ENCODE measurements around the gene ANO6. TPM values are rescaled to one million over a fixed set of nuclear protein-coding genes. Genes with fewer than 3 reads are reported as not detected.

Gene ANO6
- total RNA-seq, 1 donor from 2014 or later, result 64.1 TPM

DNA sequence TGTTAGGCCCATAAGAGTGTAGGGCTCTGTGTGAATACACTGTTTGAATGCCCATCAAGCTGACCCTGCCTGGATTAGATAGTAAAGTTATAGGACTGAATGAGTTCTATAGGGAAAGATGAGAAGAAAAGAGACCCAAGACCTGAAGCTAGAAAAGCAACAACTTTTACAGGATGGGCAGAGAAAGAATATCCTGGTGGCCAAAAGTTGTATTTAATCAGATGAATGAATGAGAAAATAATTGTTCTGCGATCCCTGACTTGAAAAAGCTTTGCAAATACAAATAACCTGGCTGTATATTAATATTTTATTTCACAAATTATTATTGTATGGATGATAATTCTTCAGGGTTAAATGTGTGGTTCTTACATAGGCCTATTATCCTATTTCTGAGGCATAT, 2.8 kb upstream of the ANO6 start:
- TF ChIP-seq, protein P1, sequence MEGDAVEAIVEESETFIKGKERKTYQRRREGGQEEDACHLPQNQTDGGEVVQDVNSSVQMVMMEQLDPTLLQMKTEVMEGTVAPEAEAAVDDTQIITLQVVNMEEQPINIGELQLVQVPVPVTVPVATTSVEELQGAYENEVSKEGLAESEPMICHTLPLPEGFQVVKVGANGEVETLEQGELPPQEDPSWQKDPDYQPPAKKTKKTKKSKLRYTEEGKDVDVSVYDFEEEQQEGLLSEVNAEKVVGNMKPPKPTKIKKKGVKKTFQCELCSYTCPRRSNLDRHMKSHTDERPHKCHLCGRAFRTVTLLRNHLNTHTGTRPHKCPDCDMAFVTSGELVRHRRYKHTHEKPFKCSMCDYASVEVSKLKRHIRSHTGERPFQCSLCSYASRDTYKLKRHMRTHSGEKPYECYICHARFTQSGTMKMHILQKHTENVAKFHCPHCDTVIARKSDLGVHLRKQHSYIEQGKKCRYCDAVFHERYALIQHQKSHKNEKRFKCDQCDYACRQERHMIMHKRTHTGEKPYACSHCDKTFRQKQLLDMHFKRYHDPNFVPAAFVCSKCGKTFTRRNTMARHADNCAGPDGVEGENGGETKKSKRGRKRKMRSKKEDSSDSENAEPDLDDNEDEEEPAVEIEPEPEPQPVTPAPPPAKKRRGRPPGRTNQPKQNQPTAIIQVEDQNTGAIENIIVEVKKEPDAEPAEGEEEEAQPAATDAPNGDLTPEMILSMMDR (IDR thresholded peaks at IDR 0.05), result no peak
- Histone ChIP-seq H3K4me1 (peaks cover 14% of the 10 kb centered on the region), H3K9me3 (no peaks in the 10 kb centered on the region), H3K36me3 (no peaks in the 10 kb centered on the region), H3K27me3 (ENCODE audit: low read depth) (no peaks in the 10 kb centered on the region), H3K27ac (no peak overlapping the region), H3K4me3 (no peak overlapping the region)
- DNase-seq (no peak), ATAC-seq (no peak)
- intact Hi-C loops (cut with DNase I), result no loop called here

DNA sequence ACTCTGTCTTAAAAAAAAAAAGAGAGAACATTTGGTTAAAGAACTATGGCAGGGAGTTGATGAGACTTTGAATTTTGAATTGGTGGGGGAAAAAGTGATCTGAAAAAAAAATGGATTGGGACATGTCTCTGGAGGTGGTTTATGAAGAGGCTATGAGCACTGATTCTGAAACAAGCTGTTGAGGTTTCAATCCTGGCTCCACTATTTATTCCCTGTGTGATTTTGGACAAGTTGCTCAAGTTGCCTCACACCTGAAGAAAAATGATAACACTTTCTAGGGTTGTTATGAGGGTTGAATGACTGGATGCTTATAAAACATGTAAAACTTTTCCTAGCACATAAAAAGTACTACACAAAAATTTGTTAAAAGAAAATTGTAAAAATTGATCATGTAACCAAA, 1.8 kb upstream of the ANO6 start:
- TF ChIP-seq, protein P1 (IDR thresholded peaks at IDR 0.05), result no peak
- no peaks in the 10 kb centered on the region for H3K27me3 ChIP-seq (ENCODE audit: low read depth)
- no peaks in the 10 kb centered on the region for H3K36me3 ChIP-seq
- no peak overlapping the region for H3K4me3 ChIP-seq
- no peak for ATAC-seq
- intact Hi-C loops (cut with DNase I), result no loop called here
- DNase-seq, result no peak
- no peak overlapping the region for H3K27ac ChIP-seq
- H3K4me1 ChIP-seq, result peaks cover 18% of the 10 kb centered on the region
- no peaks in the 10 kb centered on the region for H3K9me3 ChIP-seq

DNA sequence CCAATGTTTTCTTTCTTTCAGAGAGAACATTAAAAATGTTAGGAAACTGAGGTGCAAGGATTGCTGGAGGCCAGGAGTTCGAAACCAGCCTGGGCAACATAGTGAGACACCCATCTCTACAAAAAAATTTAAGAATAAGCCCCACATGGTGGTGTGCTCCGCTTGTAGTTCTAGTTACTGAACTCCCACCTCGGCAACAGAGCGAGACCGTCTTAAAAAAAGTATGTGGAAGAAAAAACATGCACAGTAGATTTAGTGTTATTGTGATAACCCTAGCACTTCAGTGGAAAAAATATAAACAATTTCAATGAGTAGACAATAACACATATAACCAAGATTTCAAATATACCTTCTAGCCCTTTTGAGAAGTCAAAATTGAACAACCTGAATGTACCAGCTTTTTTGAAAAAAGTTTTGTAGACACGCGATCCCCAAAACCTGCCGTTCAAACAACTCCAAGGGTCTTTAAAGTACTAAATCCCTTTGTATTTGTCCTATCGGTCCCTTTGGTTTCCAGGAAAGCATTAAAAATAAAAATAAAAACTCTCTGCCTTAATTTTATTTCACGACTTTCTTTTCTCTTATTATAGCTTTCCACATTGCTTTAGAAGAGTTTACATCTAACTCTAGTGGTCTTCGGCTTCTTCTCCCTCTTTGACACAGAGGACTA, 1.0 kb upstream of the ANO6 start:
- no peak for ATAC-seq
- intact Hi-C loops (cut with DNase I), result no loop called here
- Histone ChIP-seq H3K4me3 (peak overlapping the region; percentile 83), H3K27me3 (ENCODE audit: low read depth) (no peaks in the 10 kb centered on the region), H3K27ac (peak overlapping the region; percentile 92), H3K36me3 (no peaks in the 10 kb centered on the region), H3K9me3 (no peaks in the 10 kb centered on the region), H3K4me1 (peaks cover 26% of the 10 kb centered on the region)
- DNase-seq, result no peak
- TF ChIP-seq, protein P1 (IDR thresholded peaks at IDR 0.05), result no peak

DNA sequence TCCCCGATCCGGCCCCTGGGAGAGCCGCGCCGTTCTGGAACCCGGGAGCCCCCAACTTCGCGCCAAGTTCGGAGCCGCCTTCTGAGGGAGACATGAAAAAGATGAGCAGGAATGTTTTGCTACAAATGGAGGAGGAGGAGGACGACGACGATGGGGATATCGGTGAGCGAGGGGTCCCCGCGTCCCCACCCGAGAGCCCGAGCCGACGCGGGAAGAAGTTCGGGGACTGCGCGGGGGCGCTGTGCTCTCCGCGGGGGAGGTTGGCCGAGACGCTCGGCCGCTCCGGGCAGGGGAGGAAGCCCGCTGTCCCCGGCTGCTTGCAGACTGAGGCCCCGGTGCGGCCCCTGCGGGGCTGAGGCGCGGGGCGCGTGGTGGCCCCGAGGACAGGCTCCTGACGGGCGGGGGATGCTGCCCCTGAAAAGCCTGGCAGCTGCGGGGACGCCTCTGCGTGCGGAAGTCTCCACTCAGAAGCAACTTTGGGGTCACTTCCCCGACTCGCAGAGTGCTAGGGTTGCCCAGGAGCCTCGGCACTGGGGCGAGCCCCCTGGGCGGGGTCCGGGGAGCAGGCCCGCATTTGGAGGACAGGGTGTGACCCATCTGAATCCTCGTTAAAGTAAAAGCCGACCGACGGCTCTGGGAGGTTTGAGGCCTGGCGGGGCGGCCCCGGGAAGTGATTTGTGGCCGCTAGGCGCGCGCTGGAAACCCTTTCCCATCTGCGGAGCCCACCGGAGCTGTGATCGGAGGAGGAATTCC, 511 bp downstream of the ANO6 start:
- Histone ChIP-seq H3K4me1 (peaks cover 40% of the 10 kb centered on the region), H3K27me3 (ENCODE audit: low read depth) (no peaks in the 10 kb centered on the region), H3K36me3 (no peaks in the 10 kb centered on the region), H3K4me3 (peak overlapping the region; percentile 83), H3K9me3 (no peaks in the 10 kb centered on the region), H3K27ac (peak overlapping the region; percentile 92)
- DNase-seq, result peak; percentile 70
- TF ChIP-seq, protein P1 (IDR thresholded peaks at IDR 0.05), result peak; percentile 36
- peak; percentile 81 to 85 for ATAC-seq
- intact Hi-C loops (cut with DNase I), result no loop called here

DNA sequence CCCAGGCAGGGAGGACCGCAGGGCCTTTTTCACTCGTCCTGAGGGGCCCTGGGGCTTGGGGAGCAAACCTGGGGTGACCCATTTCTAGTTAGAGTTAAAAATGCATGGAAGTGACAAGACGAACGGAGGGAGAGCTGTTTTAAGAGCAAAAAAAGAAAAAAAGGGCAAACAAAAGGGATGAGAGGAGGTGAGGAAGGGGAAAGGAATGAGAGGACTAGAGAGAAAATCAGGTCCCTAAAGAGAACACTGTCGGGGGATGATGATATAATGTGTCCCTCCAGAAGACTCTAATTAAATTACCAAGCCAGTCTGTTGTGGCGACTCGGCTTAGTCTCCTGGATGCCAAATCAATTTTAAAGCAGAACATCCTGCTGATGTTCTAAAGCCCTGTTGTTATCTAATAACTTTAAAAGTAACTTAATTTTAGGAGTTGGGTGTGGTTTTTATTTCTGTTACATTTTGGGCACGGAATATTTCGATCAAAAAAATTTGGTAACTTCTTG, 1.1 kb downstream of the ANO6 start:
- ATAC-seq (no peak), DNase-seq (no peak)
- H3K27me3 ChIP-seq (ENCODE audit: low read depth), result no peaks in the 10 kb centered on the region
- TF ChIP-seq, protein P1 (IDR thresholded peaks at IDR 0.05), result no peak
- peaks cover 40% of the 10 kb centered on the region for H3K4me1 ChIP-seq
- no peaks in the 10 kb centered on the region for H3K36me3 ChIP-seq
- no peaks in the 10 kb centered on the region for H3K9me3 ChIP-seq
- H3K4me3 ChIP-seq, result peak overlapping the region; percentile 83
- intact Hi-C loops (cut with DNase I), result no loop called here
- H3K27ac ChIP-seq, result peak overlapping the region; percentile 92

Measured in lower lobe of right lung (tissue), 2 donors.